ENCODE measurements around the gene ACTA1.

ACTA1 gene

DNA sequence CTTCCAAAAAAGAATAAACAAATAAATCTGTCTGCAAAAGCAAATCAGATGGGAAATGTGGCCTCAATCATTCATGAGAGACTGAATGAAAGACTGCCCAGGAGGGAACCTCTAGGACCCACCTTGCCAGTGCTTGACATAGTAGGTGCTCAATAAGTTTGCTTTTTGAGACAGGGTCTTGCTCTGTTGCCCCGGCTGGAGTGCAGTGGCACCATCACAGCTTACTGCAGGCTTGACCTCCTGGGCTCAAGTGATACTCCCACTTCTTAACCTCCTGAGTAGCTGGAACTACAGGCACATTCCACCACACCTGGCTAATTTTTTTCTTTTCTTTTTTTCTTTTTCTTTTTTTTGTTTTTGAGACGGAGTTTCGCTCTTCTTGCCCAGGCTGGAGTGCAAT lies 50.7 kb downstream of the ACTA1 start:
- TF ChIP-seq, protein P1, sequence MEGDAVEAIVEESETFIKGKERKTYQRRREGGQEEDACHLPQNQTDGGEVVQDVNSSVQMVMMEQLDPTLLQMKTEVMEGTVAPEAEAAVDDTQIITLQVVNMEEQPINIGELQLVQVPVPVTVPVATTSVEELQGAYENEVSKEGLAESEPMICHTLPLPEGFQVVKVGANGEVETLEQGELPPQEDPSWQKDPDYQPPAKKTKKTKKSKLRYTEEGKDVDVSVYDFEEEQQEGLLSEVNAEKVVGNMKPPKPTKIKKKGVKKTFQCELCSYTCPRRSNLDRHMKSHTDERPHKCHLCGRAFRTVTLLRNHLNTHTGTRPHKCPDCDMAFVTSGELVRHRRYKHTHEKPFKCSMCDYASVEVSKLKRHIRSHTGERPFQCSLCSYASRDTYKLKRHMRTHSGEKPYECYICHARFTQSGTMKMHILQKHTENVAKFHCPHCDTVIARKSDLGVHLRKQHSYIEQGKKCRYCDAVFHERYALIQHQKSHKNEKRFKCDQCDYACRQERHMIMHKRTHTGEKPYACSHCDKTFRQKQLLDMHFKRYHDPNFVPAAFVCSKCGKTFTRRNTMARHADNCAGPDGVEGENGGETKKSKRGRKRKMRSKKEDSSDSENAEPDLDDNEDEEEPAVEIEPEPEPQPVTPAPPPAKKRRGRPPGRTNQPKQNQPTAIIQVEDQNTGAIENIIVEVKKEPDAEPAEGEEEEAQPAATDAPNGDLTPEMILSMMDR (IDR thresholded peaks at IDR 0.05; ENCODE audit: borderline replicate concordance, control extremely low read depth, extremely low read depth, insufficient read depth, missing control alignments), result no peak
- in situ Hi-C loops (cut with MboI; ENCODE audit: low sequenced_read_pairs, unreplicated experiment), result no loop called here
- no peak for DNase-seq (ENCODE audit: low spot score)

Data from GM13976 (cell line).